DMS53 (cell line): Measurements from ENCODE around the gene BOK.
"Not testable (repeated sequence)": the region's sequence is repeated elsewhere in the genome, so short reads cannot be mapped to it uniquely, and the experiment has no call there.

ENCODE experiments used
- DNase-seq: peaks from one replicate; lab custom pipeline; 2025; lab: John Stamatoyannopoulos, UW

The BOK gene

DNA sequence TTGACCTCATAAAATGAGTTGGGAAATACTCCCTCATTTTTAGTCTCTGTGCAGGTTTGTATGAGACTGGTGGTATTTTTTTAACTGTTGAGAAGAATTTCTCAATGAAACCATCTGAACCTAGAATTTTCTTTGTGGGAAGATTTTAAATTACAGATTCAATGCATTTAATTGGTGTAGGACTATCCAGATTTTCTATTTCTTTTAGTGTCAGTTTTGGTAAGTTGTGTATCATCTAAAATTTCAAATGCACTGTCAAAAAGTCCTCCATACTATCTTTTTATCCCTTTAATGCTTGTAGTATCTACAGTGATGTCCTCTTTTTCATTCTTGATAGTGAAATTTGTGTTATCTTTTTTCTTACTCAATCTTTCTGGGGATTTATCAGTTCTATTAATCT lies 1.8 kb upstream of the BOK start:
- DNase-seq, result no peak

DNA sequence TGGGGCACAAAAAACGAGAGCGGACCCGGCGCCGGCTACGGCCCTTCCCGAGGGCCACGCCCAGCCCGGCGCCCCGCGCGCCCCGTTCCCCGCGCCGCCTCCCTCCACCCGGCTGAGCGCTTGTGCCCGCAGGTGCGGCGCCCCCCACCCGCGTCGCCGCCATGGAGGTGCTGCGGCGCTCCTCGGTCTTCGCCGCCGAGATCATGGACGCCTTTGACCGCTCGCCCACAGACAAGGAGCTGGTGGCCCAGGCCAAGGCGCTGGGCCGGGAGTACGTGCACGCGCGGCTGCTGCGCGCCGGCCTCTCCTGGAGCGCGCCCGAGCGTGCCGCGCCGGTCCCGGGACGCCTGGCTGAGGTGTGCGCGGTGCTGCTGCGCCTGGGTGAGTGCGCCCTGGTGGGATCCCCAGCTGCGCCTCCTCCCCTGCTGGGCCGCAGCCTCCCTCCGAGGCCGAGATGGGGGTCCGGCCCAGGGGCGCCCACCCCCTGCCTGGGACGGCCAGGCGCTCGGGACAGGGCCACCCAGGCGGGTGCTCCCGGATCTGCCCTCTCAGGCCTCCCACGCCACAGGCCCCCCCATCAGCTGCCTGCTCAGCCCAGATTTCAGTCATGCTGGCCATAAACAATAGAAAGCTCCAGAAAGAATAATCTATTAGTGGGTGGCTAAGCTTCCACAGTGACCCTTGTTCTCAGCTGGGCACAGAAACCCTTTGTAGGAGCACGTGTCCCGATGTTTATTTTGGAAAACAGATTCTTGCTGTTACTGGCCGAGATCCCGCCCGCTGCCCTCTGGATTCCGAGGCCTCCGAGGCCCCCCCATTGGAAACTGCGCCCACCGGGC lies 997 bp downstream of the BOK start:
- DNase-seq, result peak; percentile 73

DNA sequence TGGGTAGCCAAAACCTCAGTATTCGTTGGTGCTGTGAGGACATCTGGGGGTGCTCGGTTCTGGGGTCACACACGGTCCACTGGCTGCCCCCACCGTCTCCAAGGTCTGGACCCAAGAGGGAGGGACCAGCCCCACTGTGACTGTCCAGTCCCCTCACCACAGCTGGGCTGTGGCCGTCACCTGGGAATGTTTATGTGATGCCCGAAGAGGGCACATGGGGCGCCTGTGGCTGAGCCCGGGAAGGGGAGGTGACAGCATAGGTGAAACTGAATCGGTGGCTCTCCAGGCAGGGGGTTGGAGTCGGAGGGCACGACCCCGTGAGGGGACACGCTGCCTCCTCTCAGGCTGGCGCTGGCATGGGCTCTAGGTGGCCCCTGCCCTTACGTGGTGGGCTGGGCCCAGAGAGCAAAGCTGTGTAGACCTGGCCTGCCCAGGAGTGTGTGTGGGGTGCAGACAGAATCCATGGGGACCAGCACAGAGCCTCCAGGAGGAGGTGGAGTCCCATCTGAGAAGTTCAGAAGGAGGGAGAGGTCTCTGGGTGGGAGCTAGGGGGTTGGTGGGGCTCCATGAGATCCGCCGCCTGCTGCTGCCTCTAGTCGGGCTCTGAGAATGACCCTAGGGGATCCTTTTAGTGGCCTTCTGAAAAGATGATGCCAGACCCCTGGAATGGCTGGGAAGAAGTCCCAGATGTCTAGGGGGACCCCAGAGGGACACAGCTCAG lies 1.8 kb downstream of the BOK start:
- DNase-seq, result no peak

DNA sequence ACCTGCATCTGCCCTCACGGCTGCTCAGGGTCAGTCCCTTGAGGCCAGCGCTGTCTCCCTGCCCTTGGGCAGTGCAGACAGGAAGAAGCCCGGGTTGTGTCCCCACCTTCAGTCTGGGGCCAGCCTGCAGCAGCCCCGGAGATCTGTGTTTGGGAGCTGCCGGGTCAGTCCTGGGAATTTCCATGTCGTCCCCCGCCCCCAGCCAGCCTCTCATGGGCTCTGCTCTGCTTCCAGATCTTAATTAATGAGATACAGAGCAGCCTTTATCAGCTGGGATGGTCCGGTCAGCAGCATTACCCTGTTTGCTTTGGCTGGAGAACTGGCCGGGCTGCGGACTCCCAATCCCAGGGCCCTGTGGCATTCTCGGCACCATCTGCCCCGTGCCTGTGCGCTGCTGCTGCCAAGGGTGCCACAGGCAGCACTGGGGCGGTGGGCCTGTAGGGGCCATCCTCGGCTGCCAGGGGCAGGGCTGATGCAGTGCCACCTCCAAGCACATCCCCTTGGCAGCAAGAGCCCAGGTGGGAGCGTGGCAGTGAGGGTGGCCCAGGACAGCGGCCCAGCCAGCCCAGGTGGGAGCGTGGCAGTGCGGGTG lies 2.4 kb downstream of the BOK start:
- no peak for DNase-seq

DNA sequence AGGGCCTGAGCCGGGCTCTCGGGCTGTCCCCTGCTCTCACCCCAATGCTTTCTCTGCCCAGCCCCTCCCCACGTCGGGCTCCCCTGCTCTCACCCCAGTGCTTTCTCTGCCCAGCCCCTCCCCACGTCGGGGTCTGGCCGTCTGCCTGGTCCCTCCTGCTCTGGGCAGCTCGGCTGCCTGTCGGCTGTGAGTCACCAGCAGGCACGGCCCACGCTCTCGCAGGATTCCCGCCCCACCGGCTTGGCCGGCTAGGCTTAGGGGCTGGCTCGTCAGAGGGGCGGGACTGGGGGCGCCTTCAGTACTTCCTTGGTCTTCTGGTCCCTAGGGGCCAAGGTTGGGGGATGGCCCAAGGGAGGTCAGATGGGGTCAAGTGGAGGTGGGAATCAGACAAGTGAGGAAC lies 3.3 kb downstream of the BOK start:
- DNase-seq, result no peak

- no peak for DNase-seq
Measured at GRCh38 chr2:241562269-241562891, 3.8 kb downstream of the BOK start.

DNA sequence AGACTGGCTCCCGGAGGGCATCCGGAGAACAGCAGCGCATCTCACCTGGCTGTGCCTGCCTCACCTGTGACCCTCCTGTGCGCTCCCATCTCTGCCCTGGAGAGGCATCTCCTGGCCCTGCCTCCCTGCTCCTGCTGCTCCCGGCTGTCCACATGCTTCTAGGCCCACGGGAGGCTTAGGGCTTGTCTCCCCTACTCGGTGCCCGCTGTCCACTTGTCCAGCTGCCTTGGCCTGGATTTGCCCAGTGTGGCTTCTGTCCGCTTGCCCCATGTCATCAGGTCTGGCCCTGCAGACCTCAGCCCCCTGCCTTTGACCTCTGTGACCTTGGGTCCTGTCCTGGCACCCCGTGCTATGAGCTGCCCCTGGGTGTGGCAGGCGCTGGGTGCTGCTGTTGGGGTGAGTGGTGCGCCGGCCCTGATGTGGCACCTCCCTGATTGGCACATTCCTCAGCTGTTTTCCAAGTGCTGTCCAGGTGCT lies 4.5 kb downstream of the BOK start:
- no peak for DNase-seq

- no peak for DNase-seq
Measured at GRCh38 chr2:241563571-241563980, 5.0 kb downstream of the BOK start.

DNA sequence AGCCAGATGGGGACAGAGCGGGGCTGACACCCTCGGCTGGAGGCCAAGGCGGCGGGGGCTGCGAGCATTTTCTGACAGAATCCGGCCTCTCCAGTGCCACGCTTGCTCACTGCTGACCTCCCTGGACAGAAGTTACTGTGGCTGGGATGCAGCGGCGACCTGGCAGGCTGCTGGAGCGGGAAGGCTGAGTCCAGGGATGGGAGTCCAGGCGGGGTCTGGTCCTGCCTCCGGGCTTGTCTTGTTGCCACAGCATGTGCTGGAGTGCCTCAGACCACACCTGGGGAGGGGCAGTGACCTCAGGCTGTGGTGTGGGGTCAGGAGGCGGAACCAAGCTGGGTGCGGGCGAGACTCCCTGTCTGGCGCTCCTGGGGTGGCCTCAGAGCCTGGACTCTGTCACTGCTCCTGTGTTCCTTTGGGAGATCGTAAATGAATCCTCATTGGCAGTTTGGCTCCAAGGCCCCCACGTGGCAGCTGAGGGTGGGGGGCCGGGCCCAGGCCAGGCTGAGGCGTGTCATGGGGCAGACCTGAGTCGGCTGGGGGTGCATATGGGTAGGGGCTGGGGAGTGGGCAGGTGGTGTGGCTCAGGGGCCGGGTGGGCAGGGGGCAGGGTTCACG lies 5.5 kb downstream of the BOK start:
- no peak for DNase-seq

- no peak for DNase-seq
Measured at GRCh38 chr2:241564596-241565410, 6.3 kb downstream of the BOK start.

DNA sequence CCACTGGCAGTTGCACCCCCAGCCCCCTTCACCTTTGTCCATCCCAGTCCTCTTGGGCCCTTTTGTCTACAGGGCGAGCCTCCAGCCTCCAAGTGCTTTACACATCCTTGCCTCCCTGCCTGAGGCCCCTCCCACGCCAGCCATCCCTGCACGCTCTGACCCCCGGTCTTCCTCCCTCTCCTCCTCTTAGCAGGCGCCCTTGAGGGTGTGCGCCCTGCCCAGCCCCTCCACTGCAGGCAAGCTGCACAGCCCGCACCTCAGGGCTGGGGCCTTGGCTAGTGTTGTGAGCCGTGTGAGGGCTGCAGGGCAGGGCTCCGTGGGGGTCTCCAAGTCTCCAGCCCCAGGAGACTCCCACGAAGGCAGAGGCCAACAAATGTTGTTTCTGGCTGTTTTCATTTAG lies 6.9 kb downstream of the BOK start:
- no peak for DNase-seq

DNA sequence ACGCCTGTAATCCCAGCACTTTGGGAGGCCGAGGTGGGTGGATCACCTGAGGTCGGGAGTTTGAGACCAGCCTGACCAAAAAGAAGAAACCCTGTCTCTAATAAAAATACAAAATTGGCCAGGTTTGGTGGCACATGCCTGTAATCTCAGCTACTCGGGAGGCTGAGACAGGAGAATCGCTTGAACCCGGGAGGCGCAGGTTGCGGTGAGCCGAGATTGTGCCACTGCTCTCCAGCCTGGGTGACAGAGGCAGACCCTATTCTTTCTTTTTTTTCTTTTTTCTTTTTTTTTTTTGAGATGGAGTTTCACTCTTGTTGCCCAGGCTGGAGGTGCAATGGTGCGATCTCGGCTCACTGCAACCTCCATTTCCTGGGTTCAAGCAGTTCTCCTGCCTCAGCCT lies 7.5 kb downstream of the BOK start:
- not testable (repeated sequence) for DNase-seq

DNA sequence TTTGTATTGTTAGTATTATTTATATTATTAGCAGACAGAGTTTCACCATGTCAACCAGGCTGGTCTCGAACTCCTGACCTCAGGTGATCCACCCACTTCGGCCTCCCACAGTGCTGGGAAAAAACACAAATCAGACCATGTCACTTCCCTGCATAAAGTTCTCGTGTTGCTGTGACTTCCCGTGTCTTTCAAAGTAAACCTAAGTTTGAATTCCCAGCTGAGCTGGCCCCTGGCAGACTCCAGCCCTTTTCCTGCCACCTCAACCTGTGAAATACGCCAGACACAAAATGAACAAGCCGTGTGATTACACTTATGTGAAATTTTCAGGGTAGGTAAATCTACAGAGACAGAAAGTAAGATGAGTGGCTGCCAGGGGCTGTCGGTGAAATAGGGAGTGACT lies 7.9 kb downstream of the BOK start:
- DNase-seq, result no peak

GRCh38 chr2:241567266-241567665 lies 8.7 kb downstream of the BOK start:
- DNase-seq, result not testable (repeated sequence)

- no peak for DNase-seq
Measured at GRCh38 chr2:241567776-241568175, 9.2 kb downstream of the BOK start.

- no peak for DNase-seq
Measured at GRCh38 chr2:241568726-241569125, 10.2 kb downstream of the BOK start.

DNA sequence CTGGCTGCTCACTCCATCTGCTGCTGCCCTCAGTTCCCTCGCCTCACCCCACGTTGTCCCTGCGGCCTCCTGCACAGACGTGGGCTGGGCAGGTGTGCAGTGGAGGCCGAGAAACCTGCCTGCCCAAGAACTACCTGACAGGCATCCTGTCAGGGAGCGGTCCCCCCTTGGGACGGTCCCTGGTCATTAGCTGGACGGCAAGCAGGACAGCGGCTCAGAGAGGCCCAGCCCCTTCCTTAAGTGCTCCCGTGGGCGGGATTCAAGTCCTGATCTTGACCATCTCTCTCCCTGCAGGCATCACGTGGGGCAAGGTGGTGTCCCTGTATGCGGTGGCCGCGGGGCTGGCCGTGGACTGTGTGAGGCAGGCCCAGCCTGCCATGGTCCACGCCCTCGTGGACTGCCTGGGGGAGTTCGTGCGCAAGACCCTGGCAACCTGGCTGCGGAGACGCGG lies 11.3 kb downstream of the BOK start:
- DNase-seq, result no peak

DNA sequence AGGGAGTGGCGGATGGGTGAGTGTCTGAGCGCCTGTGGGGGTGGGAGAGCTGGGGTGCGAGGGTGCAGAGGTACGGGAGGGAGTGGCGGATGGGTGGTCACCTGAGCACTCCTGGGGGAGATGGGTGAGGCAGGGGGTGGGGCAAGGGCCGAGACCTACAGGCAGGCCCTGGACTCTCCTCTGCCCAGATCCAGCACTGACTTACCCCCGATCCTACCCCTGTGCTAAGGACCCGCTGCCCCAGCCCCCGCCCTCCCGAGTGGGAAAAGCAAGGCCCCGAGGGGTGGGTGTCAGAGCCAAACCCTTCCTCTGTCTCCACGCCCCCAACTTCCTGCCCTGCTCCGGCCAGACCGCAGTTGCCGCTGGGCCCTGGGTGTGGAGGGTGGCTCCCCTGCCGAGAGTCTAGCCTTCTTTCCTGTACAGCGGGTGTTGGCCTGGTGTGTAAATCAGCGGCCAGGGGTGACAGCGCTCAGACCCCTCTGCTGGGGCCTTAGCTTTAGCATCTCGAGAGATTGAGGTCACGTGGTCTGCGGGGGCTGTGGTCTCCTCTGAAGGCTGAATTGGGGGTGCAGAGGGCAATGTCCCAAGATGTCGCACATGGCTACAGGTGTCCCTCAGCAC lies 12.5 kb downstream of the BOK start:
- no peak for DNase-seq

- no peak for DNase-seq
Measured at GRCh38 chr2:241571821-241572620, 13.5 kb downstream of the BOK start.
